SK-N-MC (cell line): ENCODE results near the gene PARM1.

Source experiments
- EZH2 ChIP-seq: fragments of 200-600 bp; sonication (generic); IDR thresholded peaks from one replicate; pipeline ENCODE4 v1.6.1; 2017; ENCODE audit warnings: antibody characterized with exemption
- FOXP2 ChIP-seq: optimal IDR thresholded peaks from 2 replicates; pipeline ENCODE3; 2011; ENCODE audit warnings: mild to moderate bottlenecking, moderate library complexity; ENCODE audit not compliant: insufficient read depth; ENCODE audit errors: extremely low read length, control extremely low read depth
- POLR2AphosphoS5 ChIP-seq: IDR thresholded peaks from 2 replicates; pipeline ENCODE4 v1.6.1; 2012; ENCODE audit warnings: mild to moderate bottlenecking, low read depth, low read length, borderline replicate concordance

DNA sequence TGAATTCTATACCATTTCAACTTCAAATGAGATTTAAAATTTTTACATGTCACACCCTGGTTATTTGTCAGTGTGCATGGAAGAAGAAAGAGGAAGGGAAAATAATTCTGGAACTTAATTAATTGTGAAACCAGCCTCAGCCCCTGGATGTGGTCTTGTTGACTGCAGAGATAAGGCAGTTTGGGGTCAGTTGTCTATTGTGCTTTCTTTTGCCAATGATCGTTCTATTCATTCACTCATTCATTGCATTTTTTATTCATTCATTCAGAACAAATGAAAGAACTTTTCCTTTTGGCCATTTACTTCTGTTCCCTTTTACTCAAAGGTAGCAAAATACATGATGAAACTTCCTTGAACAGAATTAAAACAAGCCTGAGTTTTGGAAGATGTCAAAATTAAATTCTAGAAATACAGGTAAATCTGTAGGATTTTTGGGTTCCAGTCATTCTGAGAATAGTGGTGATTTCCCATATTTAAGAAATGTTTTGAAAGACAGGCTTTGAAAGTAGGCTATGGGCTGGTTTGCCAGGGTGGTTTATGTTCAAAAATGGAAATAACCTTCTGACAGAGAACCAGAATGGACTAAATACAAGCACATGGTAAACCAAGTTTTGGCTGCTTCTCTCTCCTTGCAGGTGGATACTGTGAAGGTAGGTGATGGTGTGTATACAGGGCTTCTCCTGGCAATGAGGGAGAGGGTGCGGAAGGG lies 35.7 kb downstream of the PARM1 start:
- TF ChIP-seq EZH2 (no peak), POLR2AphosphoS5 (no peak), FOXP2 (no peak)
